Endodermal cell (in vitro differentiated cells): ENCODE measurements around the gene STK4. TPM values are rescaled to one million over a fixed set of nuclear protein-coding genes. Genes with fewer than 3 reads are reported as not detected.

Experiments used
- DNase-seq: peaks from one replicate; pipeline ENCODE4 v3.0.0-alpha.2; 2017
- H3K27ac ChIP-seq: 2 replicates; pipeline ENCODE4 v1.5.1; 2013; ENCODE audit warnings: mild to moderate bottlenecking, low read depth, low read length, moderate library complexity
- H3K27me3 ChIP-seq: 2 replicates; pipeline ENCODE4 v1.6.1; 2013; ENCODE audit warnings: mild to moderate bottlenecking, low read length, moderate library complexity; ENCODE audit not compliant: insufficient read depth, control insufficient read depth, poor library complexity, severe bottlenecking
- H3K36me3 ChIP-seq: 2 replicates; pipeline ENCODE4 v1.7.0; 2013; ENCODE audit warnings: mild to moderate bottlenecking, low read length, moderate library complexity; ENCODE audit not compliant: control insufficient read depth, insufficient read depth
- H3K4me1 ChIP-seq: one replicate; pipeline ENCODE4 v1.7.0; 2013; ENCODE audit warnings: low read length; ENCODE audit not compliant: control insufficient read depth, insufficient read depth
- H3K4me3 ChIP-seq: 2 replicates; pipeline ENCODE4 v1.5.1; 2013; ENCODE audit warnings: mild to moderate bottlenecking, low read length, moderate library complexity
- H3K9ac ChIP-seq: 2 replicates; pipeline ENCODE4 v1.6.1; 2013; ENCODE audit warnings: mild to moderate bottlenecking, low read length, moderate library complexity; ENCODE audit not compliant: poor library complexity, severe bottlenecking; ENCODE audit errors: extremely low read depth
- H3K9me3 ChIP-seq: 2 replicates; pipeline ENCODE4 v1.6.1; 2013; ENCODE audit warnings: mild to moderate bottlenecking, low read length, moderate library complexity; ENCODE audit not compliant: control insufficient read depth
- H3K27ac Mint-ChIP-seq: 2 replicates; pipeline ENCODE4 v1.8.0; 2020; ENCODE audit warnings: mixed read lengths
- H3K27me3 Mint-ChIP-seq: 2 replicates; pipeline ENCODE4 v1.8.0; 2021; ENCODE audit warnings: mild to moderate bottlenecking, mixed read lengths; ENCODE audit not compliant: insufficient read depth
- H3K36me3 Mint-ChIP-seq: 2 replicates; pipeline ENCODE4 v1.8.0; 2020; ENCODE audit warnings: low read depth, mixed read lengths
- H3K4me1 Mint-ChIP-seq: 2 replicates; pipeline ENCODE4 v1.8.0; 2020; ENCODE audit warnings: mixed read lengths
- H3K4me3 Mint-ChIP-seq: 2 replicates; pipeline ENCODE4 v1.8.0; 2020; ENCODE audit warnings: mild to moderate bottlenecking, moderate library complexity, mixed read lengths
- H3K9me3 Mint-ChIP-seq: 2 replicates; pipeline ENCODE4 v1.8.0; 2020; ENCODE audit warnings: mild to moderate bottlenecking, mixed read lengths
- CTCF ChIP-seq: fragments of 200-600 bp; sonication (generic); conservative IDR thresholded peaks from 2 replicates; pipeline ENCODE4 v1.5.0; 2021; ENCODE audit warnings: antibody characterized with exemption, mild to moderate bottlenecking
- WGBS, 2 experiments: methylation state at CpG; one replicate each; pipeline versions ENCODE4 v1.1.5 to v1.1.7; 2013; ENCODE audit warnings: missing lambda C conversion rate in 2 of 2, mixed read lengths in 1 of 2; ENCODE audit not compliant: insufficient coverage in 1 of 2, insufficient read length in 1 of 2; 5-methylcytosine and 5-hydroxymethylcytosine counted together
- total RNA-seq, 2 donors: library from RNA; stranded (reverse); fragmentation: NEBNext Ultra II Directional in 1 of 2; extraction: Animal tissue kit (Norgen Biotek cat#: 25700) in 1 of 2; gene quantifications; 2 replicates in 1 of 2; 3 replicates in 1 of 2; pipeline ENCODE4 v1.2.1, GENCODE V29; 2021

Gene STK4
- total RNA-seq, 2 donors from 2014 or later, result 29.2 to 33.1 TPM

GRCh38 chr20:45019027-45019761 lies 52.9 kb downstream of the STK4 start:
- Mint-ChIP-seq H3K36me3 (peaks cover 8% of the 10 kb centered on the region), H3K4me3 (no peak overlapping the region), H3K27ac (no peak overlapping the region), H3K9me3 (no peaks in the 10 kb centered on the region), H3K4me1 (peaks cover 38% of the 10 kb centered on the region), H3K27me3 (no peaks in the 10 kb centered on the region)
- peaks cover 5% of the 10 kb centered on the region for H3K4me1 ChIP-seq
- no peaks in the 10 kb centered on the region for H3K9me3 ChIP-seq
- DNase-seq, result no peak
- H3K9ac ChIP-seq, result no peak overlapping the region
- H3K4me3 ChIP-seq, result no peak overlapping the region
- no peaks in the 10 kb centered on the region for H3K27me3 ChIP-seq
- TF ChIP-seq CTCF, result no peak
- WGBS, 2 experiments, result 89 to 90% methylated on average over 3 to 4 of the region's 4 CpGs
- peak overlapping the region; percentile 26 for H3K27ac ChIP-seq
- H3K36me3 ChIP-seq, result peaks cover 13% of the 10 kb centered on the region

GRCh38 chr20:45019762-45020123 lies 53.4 kb downstream of the STK4 start:
- no peaks in the 10 kb centered on the region for H3K27me3 ChIP-seq
- no peaks in the 10 kb centered on the region for H3K9me3 ChIP-seq
- peaks cover 5% of the 10 kb centered on the region for H3K4me1 ChIP-seq
- no peak overlapping the region for H3K4me3 Mint-ChIP-seq
- no peaks in the 10 kb centered on the region for H3K27me3 Mint-ChIP-seq
- DNase-seq, result no peak
- H3K9ac ChIP-seq, result no peak overlapping the region
- no peak overlapping the region for H3K27ac Mint-ChIP-seq
- peaks cover 35% of the 10 kb centered on the region for H3K4me1 Mint-ChIP-seq
- TF ChIP-seq CTCF, result no peak
- H3K4me3 ChIP-seq, result no peak overlapping the region
- peaks cover 10% of the 10 kb centered on the region for H3K36me3 Mint-ChIP-seq
- no peaks in the 10 kb centered on the region for H3K9me3 Mint-ChIP-seq
- H3K27ac ChIP-seq, result peak overlapping the region; percentile 26
- H3K36me3 ChIP-seq, result peaks cover 16% of the 10 kb centered on the region
- 100% methylated on average over 1 of the region's 1 CpG for WGBS, 2 experiments

GRCh38 chr20:45020236-45020886 lies 54.0 kb downstream of the STK4 start:
- no peak overlapping the region for H3K27ac ChIP-seq
- no peak for TF ChIP-seq CTCF
- no peak overlapping the region for H3K4me3 ChIP-seq
- H3K4me3 Mint-ChIP-seq, result no peak overlapping the region
- no peak for DNase-seq
- no peaks in the 10 kb centered on the region for H3K27me3 Mint-ChIP-seq
- H3K9ac ChIP-seq, result no peak overlapping the region
- peaks cover 16% of the 10 kb centered on the region for H3K36me3 Mint-ChIP-seq
- H3K4me1 ChIP-seq, result peaks cover 5% of the 10 kb centered on the region
- 94 to 95% methylated on average over 2 to 3 of the region's 3 CpGs for WGBS, 2 experiments
- peaks cover 22% of the 10 kb centered on the region for H3K36me3 ChIP-seq
- H3K4me1 Mint-ChIP-seq, result peaks cover 29% of the 10 kb centered on the region
- H3K9me3 ChIP-seq, result no peaks in the 10 kb centered on the region
- peak overlapping the region; percentile 8 for H3K27ac Mint-ChIP-seq
- no peaks in the 10 kb centered on the region for H3K9me3 Mint-ChIP-seq
- H3K27me3 ChIP-seq, result no peaks in the 10 kb centered on the region
